Mucosa of rectum (tissue), 2 donors: ENCODE data around the gene SH3BP4.
A peak's percentile ranks its signal among the peaks of the same experiment; 100 is the strongest.

Experiments used
- H3K27ac ChIP-seq, 2 donors: one replicate each; pipeline ENCODE4 v1.7.0; 2013; ENCODE audit warnings: inconsistent platforms in 2 of 2, low read depth in 2 of 2, low read length in 2 of 2
- H3K27me3 ChIP-seq, 2 donors: one replicate each; pipeline ENCODE4 v1.7.0; 2013; ENCODE audit warnings: low read length in 2 of 2; ENCODE audit not compliant: control insufficient read depth in 2 of 2, insufficient read depth in 2 of 2
- H3K36me3 ChIP-seq, 2 donors: one replicate each; pipeline ENCODE4 v1.7.0; 2013; ENCODE audit warnings: low read length in 2 of 2; ENCODE audit not compliant: control insufficient read depth in 2 of 2, insufficient read depth in 2 of 2
- H3K4me1 ChIP-seq, 2 donors: one replicate each; pipeline ENCODE4 v1.7.0; 2013; ENCODE audit warnings: low read length in 2 of 2, mild to moderate bottlenecking in 1 of 2; ENCODE audit not compliant: control insufficient read depth in 2 of 2, insufficient read depth in 2 of 2
- H3K4me3 ChIP-seq, 2 donors: one replicate each; pipeline ENCODE4 v1.7.0; 2013; ENCODE audit warnings: low read length in 2 of 2
- H3K9ac ChIP-seq, 2 donors: one replicate each; pipeline ENCODE4 v1.7.0; 2013; ENCODE audit warnings: low read length in 2 of 2, low read depth in 1 of 2, mild to moderate bottlenecking in 1 of 2
- H3K9me3 ChIP-seq, 2 donors: one replicate each; pipeline ENCODE4 v1.7.0; 2013; ENCODE audit warnings: low read length in 2 of 2; ENCODE audit not compliant: control insufficient read depth in 2 of 2
- donor health status: healthy.
- donor health status: Normal muscosa, but diverticular disease.

Gene SH3BP4

DNA sequence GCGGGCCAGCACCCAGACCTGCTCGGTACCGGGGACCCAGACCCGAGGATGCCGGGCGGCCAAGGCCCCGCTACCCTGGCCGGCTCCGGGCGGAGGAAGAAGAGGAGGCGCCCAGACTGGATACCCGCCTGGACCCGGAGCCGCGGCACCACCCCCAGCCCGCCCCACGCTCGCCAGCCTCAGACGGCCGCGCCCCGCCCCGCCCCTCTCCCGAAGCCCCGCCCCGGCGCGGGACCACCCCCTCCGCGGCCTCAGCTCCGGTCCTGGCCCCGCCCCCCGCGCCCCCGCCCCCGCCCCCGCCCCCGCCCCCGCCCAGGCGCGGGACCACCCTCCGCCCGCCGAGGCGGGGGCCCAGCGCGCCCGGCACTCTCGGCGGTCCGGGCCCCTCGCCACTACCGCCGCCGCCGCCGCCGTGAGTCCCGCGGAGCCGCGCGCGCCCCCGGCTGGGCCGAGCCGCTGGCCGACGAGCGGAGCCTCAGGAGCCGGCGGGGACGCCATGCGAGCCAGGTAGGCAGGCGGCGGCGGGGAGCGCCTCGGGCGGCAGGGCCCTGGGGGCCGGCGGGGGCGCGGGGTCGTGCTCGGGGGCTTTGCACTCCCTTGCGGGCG lies at the start of gene SH3BP4:
TSS of gene SH3BP4 (plus strand) at position 354 of the 606 bp plus-strand sequence. CDS start 82,986 bp downstream, outside the sequence.
- peak within 1 kb of the TSS; percentile 56 to 66 for H3K27ac ChIP-seq
- H3K4me3 ChIP-seq, result peak within 1 kb of the TSS; percentile 71 to 75
- peak within 1 kb of the TSS; percentile 49 to 77 for H3K9ac ChIP-seq
- peaks cover 23 to 29% of the 10 kb centered on the region in 2 donors for H3K4me1 ChIP-seq
- no peaks in the 10 kb centered on the region for H3K36me3 ChIP-seq
- no peaks in the 10 kb centered on the region for H3K9me3 ChIP-seq
- no peaks in the 10 kb centered on the region for H3K27me3 ChIP-seq

DNA sequence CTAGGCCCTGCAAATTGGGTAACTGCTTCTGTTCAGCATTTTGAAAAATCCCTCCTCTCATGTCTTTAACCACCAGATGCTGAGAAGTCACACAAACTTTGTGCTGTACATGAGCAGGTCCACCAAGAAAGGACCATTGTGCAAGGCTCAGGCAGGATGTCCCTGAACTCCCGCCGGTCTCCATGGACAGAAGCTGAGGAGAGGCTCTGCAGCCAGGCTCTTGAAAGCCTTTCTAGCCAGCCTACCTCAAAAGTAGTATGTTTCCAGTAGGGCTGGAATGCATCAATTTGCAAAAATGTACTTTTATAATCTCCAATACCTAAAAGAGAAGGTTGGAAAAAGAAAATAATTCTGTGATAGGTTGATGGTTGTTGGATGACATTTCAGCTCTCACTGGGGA lies 47.0 kb upstream of the SH3BP4 start:
- Histone ChIP-seq H3K4me1 (no peaks in the 10 kb centered on the region), H3K9ac (no peak overlapping the region), H3K9me3 (no peaks in the 10 kb centered on the region), H3K27ac (no peak overlapping the region), H3K4me3 (no peak overlapping the region), H3K27me3 (no peaks in the 10 kb centered on the region), H3K36me3 (no peaks in the 10 kb centered on the region)

- Histone ChIP-seq H3K36me3 (no peaks in the 10 kb centered on the region), H3K27ac (no peak overlapping the region), H3K9me3 (no peaks in the 10 kb centered on the region), H3K4me3 (no peak overlapping the region), H3K9ac (no peak overlapping the region), H3K27me3 (no peaks in the 10 kb centered on the region), H3K4me1 (no peaks in the 10 kb centered on the region)
Measured at GRCh38 chr2:234905547-234906265, 46.1 kb upstream of the SH3BP4 start.

DNA sequence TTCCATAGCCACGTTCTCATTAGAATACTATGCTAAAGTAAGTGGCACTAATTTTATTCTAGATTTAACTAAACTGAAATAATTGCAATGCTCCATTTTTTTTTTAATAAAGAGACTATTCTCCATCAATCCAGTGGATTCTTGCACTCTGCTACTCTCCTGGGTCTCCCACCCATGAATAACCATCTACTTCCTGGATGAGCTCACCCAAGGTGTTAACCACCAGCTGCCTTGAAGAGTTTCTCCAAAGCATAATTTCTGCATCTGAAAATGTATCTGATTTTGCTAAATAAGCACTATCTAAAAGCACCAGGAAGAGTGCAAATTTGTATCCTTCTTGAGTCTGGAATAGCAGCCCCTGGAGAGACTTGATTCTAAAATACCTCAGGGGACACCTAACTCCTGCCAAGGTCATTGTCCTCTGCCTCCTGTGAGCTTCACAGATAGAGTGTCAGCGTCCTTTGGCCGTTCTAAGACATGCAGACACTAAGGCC lies 41.6 kb upstream of the SH3BP4 start:
- Histone ChIP-seq H3K9me3 (no peaks in the 10 kb centered on the region), H3K27ac (no peak overlapping the region), H3K36me3 (no peaks in the 10 kb centered on the region), H3K27me3 (no peaks in the 10 kb centered on the region), H3K4me1 (no peaks in the 10 kb centered on the region), H3K4me3 (no peak overlapping the region), H3K9ac (no peak overlapping the region)

- H3K36me3 ChIP-seq, result no peaks in the 10 kb centered on the region
Measured at GRCh38 chr2:234911271-234911670, 40.5 kb upstream of the SH3BP4 start.

GRCh38 chr2:234912437-234912836 lies 39.4 kb upstream of the SH3BP4 start:
- Histone ChIP-seq H3K9me3 (no peaks in the 10 kb centered on the region), H3K4me1 (no peaks in the 10 kb centered on the region), H3K4me3 (no peak overlapping the region), H3K27me3 (no peaks in the 10 kb centered on the region), H3K36me3 (no peaks in the 10 kb centered on the region), H3K27ac (no peak overlapping the region), H3K9ac (no peak overlapping the region)

More at GRCh38 chr2:234911271-234911670, 40.5 kb upstream of the SH3BP4 start:
- Histone ChIP-seq H3K4me3 (no peak overlapping the region), H3K27me3 (no peaks in the 10 kb centered on the region), H3K27ac (no peak overlapping the region), H3K4me1 (no peaks in the 10 kb centered on the region), H3K9me3 (no peaks in the 10 kb centered on the region), H3K9ac (no peak overlapping the region)

GRCh38 chr2:234913208-234913626 lies 38.6 kb upstream of the SH3BP4 start:
- Histone ChIP-seq H3K9me3 (no peaks in the 10 kb centered on the region), H3K4me3 (no peak overlapping the region), H3K9ac (no peak overlapping the region), H3K27me3 (no peaks in the 10 kb centered on the region), H3K4me1 (no peaks in the 10 kb centered on the region), H3K36me3 (no peaks in the 10 kb centered on the region), H3K27ac (no peak overlapping the region)

DNA sequence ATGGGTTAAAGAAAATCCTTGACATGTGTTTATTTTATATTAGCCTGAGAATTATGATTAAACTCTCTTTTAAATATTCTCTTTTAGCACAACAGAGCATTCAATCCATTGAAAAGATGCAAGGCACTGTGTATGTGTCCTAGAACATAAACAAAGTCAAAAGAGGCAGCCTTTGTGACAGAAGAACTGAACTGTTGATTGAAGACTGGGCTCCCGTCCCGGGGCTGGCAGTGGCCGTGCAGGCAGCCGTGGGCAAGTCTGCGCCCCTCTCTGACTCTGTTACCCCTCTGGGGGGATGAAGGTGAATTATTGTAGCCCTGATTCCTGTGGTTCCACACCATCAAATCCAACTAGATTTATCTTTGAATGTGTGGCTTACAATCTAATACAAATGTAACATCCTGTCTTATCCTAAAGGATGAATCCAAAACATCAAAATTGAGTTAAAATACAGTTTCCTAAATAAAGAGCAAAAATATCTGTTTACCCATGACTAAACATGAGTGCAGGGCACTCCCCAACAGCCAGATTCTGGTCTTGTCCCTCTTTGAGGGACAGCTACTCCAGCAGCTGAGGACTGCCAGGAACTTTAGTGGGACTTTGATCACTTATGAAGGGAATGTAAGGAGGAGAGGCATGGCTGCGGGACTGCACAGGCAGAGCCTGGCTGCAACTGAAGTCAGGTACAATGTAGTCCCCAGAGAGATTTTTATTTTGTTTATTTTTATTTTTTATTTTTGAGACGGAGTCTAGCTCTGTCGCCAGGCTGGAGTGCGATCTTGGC lies 37.3 kb upstream of the SH3BP4 start:
- Histone ChIP-seq H3K27me3 (no peaks in the 10 kb centered on the region), H3K9me3 (no peaks in the 10 kb centered on the region), H3K36me3 (no peaks in the 10 kb centered on the region), H3K4me3 (no peak overlapping the region), H3K27ac (no peak overlapping the region), H3K4me1 (no peaks in the 10 kb centered on the region), H3K9ac (no peak overlapping the region)

DNA sequence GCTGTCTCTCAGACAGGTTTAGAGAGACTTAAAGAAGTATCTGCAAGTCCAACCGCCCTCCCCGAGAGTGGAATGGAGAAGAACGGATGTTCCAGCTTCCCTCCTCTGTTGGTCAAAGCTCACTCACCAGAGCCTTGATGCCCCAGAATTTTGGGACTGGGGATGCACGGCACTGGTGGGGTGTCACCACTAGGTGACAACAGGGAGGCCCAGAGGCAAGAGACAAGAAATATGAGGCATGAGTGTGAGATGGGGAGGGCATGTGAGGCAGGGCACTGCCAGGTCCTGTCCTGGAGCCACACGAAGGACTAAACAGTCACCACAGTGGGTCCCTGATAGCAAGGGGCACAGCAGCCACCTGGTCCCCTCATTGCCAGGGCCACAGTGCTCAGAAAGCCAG lies 35.1 kb upstream of the SH3BP4 start:
- H3K9me3 ChIP-seq, result no peaks in the 10 kb centered on the region
- H3K4me1 ChIP-seq, result no peaks in the 10 kb centered on the region
- no peak overlapping the region for H3K4me3 ChIP-seq
- no peak overlapping the region for H3K27ac ChIP-seq
- H3K36me3 ChIP-seq, result no peaks in the 10 kb centered on the region
- H3K27me3 ChIP-seq, result no peaks in the 10 kb centered on the region
- H3K9ac ChIP-seq, result no peak overlapping the region
